Right cardiac atrium (tissue), 5 donors: ENCODE results near the gene CCR5AS.

Experiments
- ATAC-seq, 2 donors: fragments of 200-7000 bp; cut with Tn5 transposase; one replicate each; pipeline versions ENCODE4 v1.8.0 to v1.9.1; 2020; ENCODE audit warnings: moderate library complexity in 2 of 2, mild to moderate bottlenecking in 1 of 2
- DNase-seq, 3 donors: peaks; one replicate each; pipeline ENCODE4 v3.0.0-alpha.2; 2020
- H3K27ac ChIP-seq: one replicate; pipeline ENCODE4 v1.5.1; 2013; ENCODE audit warnings: mild to moderate bottlenecking, low read length, control low read depth, moderate library complexity
- H3K27me3 ChIP-seq: one replicate; pipeline ENCODE4 v1.6.1; 2013; ENCODE audit not compliant: control insufficient read depth, insufficient read depth
- H3K4me1 ChIP-seq: one replicate; pipeline ENCODE4 v1.6.1; 2013; ENCODE audit warnings: low read length; ENCODE audit not compliant: control insufficient read depth, insufficient read depth
- H3K4me3 ChIP-seq: one replicate; pipeline ENCODE4 v1.5.1; 2013; ENCODE audit warnings: low read length, control low read depth
- H3K9me3 ChIP-seq: one replicate; pipeline ENCODE4 v1.6.1; 2013; ENCODE audit warnings: low read length; ENCODE audit not compliant: control insufficient read depth
- WGBS: extraction: QIAGEN DNeasy Blood & Tissue Kit; methylation state at CpG from one replicate; pipeline ENCODE4 v1.1.7; 2013; 5-methylcytosine and 5-hydroxymethylcytosine counted together
- intact Hi-C, 4 donors: fragments of 100-400 bp; cut with DNase I; formaldehyde crosslinking; loops; one replicate each; pipeline versions ENCODE4 v1.11.0 to v1.14.0; 2022 to 2023
- donor health status: healthy with polysubstance abuse.
- donor health status: DM: no; HTN: yes; CAD: no.
- donor health status: DM: no; HTN: no; CAD: no.
- donor health status: DM: no; HTN: yes; CAD: no; lungs with severe emphysema.
- donor health status: DM: yes; HTN: yes; CAD: no.

Gene CCR5AS

DNA sequence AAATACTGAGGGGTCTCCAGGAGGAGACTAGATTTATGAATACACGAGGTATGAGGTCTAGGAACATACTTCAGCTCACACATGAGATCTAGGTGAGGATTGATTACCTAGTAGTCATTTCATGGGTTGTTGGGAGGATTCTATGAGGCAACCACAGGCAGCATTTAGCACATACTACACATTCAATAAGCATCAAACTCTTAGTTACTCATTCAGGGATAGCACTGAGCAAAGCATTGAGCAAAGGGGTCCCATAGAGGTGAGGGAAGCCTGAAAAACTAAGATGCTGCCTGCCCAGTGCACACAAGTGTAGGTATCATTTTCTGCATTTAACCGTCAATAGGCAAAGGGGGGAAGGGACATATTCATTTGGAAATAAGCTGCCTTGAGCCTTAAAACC, 31.6 kb downstream of the CCR5AS start:
- no peak for ATAC-seq
- H3K9me3 ChIP-seq: no peaks in the 10 kb centered on the region
- no peak overlapping the region for H3K27ac ChIP-seq
- H3K4me3 ChIP-seq: no peak overlapping the region
- no peaks in the 10 kb centered on the region for H3K4me1 ChIP-seq
- intact Hi-C loops: loop anchor here in 2 of 4 donors (10.0 kb wide), 2 partner anchors 290 to 440 kb away; no protein-coding TSS in a partner anchor
- WGBS: 75% methylated on average over 2 of the region's 2 CpGs
- no peak for DNase-seq
- H3K27me3 ChIP-seq: no peaks in the 10 kb centered on the region

DNA sequence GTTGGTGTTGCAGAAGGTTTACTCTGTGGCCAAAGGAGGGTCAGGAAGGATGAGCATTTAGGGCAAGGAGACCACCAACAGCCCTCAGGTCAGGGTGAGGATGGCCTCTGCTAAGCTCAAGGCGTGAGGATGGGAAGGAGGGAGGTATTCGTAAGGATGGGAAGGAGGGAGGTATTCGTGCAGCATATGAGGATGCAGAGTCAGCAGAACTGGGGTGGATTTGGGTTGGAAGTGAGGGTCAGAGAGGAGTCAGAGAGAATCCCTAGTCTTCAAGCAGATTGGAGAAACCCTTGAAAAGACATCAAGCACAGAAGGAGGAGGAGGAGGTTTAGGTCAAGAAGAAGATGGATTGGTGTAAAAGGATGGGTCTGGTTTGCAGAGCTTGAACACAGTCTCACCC, 32.1 kb downstream of the CCR5AS start:
- ATAC-seq: no peak
- 76% methylated on average over 3 of the region's 3 CpGs for WGBS
- H3K4me3 ChIP-seq: no peak overlapping the region
- no peaks in the 10 kb centered on the region for H3K4me1 ChIP-seq
- intact Hi-C loops: loop anchor here in 2 of 4 donors (10.0 kb wide), 2 partner anchors 290 to 440 kb away; no protein-coding TSS in a partner anchor
- H3K27me3 ChIP-seq: no peaks in the 10 kb centered on the region
- DNase-seq: no peak
- H3K27ac ChIP-seq: no peak overlapping the region
- H3K9me3 ChIP-seq: no peaks in the 10 kb centered on the region

GRCh38 chr3:46372492-46373359, 34.1 kb downstream of the CCR5AS start:
- H3K4me1 ChIP-seq: no peaks in the 10 kb centered on the region
- H3K4me3 ChIP-seq: no peak overlapping the region
- no peaks in the 10 kb centered on the region for H3K9me3 ChIP-seq
- intact Hi-C loops: loop anchor here in 2 of 4 donors (10.0 kb wide), 2 partner anchors 288 to 438 kb away; no protein-coding TSS in a partner anchor
- ATAC-seq (no peak), DNase-seq (no peak)
- no peak overlapping the region for H3K27ac ChIP-seq
- H3K27me3 ChIP-seq: no peaks in the 10 kb centered on the region
- 85% methylated on average over 9 of the region's 9 CpGs for WGBS

DNA sequence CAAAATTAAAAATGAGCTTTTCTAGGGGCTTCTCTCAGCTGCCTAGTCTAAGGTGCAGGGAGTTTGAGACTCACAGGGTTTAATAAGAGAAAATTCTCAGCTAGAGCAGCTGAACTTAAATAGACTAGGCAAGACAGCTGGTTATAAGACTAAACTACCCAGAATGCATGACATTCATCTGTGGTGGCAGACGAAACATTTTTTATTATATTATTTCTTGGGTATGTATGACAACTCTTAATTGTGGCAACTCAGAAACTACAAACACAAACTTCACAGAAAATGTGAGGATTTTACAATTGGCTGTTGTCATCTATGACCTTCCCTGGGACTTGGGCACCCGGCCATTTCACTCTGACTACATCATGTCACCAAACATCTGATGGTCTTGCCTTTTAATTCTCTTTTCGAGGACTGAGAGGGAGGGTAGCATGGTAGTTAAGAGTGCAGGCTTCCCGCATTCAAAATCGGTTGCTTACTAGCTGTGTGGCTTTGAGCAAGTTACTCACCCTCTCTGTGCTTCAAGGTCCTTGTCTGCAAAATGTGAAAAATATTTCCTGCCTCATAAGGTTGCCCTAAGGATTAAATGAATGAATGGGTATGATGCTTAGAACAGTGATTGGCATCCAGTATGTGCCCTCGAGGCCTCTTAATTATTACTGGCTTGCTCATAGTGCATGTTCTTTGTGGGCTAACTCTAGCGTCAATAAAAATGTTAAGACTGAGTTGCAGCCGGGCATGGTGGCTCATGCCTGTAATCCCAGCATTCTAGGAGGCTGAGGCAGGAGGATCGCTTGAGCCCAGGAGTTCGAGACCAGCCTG, 35.1 kb downstream of the CCR5AS start:
- H3K9me3 ChIP-seq: no peaks in the 10 kb centered on the region
- 74% methylated on average over 10 of the region's 10 CpGs for WGBS
- no peaks in the 10 kb centered on the region for H3K4me1 ChIP-seq
- no peak overlapping the region for H3K27ac ChIP-seq
- DNase-seq (no peak), ATAC-seq (no peak)
- intact Hi-C loops: loop anchor here in 2 of 4 donors (10.0 kb wide), 2 partner anchors 287 to 437 kb away; no protein-coding TSS in a partner anchor
- H3K4me3 ChIP-seq: no peak overlapping the region
- no peaks in the 10 kb centered on the region for H3K27me3 ChIP-seq

- Histone ChIP-seq H3K4me3 (no peak within 1 kb of the TSS), H3K4me1 (no peaks in the 10 kb centered on the region), H3K9me3 (no peaks in the 10 kb centered on the region), H3K27ac (no peak within 1 kb of the TSS), H3K27me3 (no peaks in the 10 kb centered on the region)
- intact Hi-C loops: loop anchor here in 2 of 4 donors (10.0 kb wide), 2 partner anchors 286 to 436 kb away; no protein-coding TSS in a partner anchor
- DNase-seq (no peak), ATAC-seq (no peak)
- 43% methylated on average over 5 of the region's 5 CpGs for WGBS
Observed at GRCh38 chr3:46370839-46371518, 35.9 kb downstream of the CCR5AS start, which contains the start of gene CCR5. TSS of gene CCR5 (plus strand) at chr3:46370946. CDS start at chr3:46372903, 1,957 bp downstream.

DNA sequence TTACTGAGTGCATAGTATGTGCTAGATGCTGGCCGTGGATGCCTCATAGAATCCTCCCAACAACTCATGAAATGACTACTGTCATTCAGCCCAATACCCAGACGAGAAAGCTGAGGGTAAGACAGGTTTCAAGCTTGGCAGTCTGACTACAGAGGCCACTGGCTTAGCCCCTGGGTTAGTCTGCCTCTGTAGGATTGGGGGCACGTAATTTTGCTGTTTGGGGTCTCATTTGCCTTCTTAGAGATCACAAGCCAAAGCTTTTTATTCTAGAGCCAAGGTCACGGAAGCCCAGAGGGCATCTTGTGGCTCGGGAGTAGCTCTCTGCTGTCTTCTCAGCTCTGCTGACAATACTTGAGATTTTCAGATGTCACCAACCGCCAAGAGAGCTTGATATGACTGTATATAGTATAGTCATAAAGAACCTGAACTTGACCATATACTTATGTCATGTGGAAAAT, 37.2 kb downstream of the CCR5AS start:
- intact Hi-C loops: loop anchor here in 3 of 4 donors (10.0 kb wide), 3 partner anchors 95 to 435 kb away; no protein-coding TSS in a partner anchor

GRCh38 chr3:46369151-46369550, 37.7 kb downstream of the CCR5AS start:
- DNase-seq (no peak), ATAC-seq (no peak)
- intact Hi-C loops: loop anchor here in 1 of 4 donors (10.0 kb wide), 1 partner anchor 94 kb away; no protein-coding TSS in a partner anchor
- H3K4me1 ChIP-seq: no peaks in the 10 kb centered on the region
- H3K4me3 ChIP-seq: no peak overlapping the region
- 90% methylated on average over 4 of the region's 4 CpGs for WGBS
- no peak overlapping the region for H3K27ac ChIP-seq
- no peaks in the 10 kb centered on the region for H3K27me3 ChIP-seq
- no peaks in the 10 kb centered on the region for H3K9me3 ChIP-seq

More for the DNA sequence above, 37.2 kb downstream of the CCR5AS start:
- Histone ChIP-seq H3K27me3 (no peaks in the 10 kb centered on the region), H3K4me1 (no peaks in the 10 kb centered on the region), H3K4me3 (no peak overlapping the region), H3K9me3 (no peaks in the 10 kb centered on the region), H3K27ac (no peak overlapping the region)
- ATAC-seq: no peak
- no peak for DNase-seq
- WGBS: 72% methylated on average over 6 of the region's 6 CpGs

DNA sequence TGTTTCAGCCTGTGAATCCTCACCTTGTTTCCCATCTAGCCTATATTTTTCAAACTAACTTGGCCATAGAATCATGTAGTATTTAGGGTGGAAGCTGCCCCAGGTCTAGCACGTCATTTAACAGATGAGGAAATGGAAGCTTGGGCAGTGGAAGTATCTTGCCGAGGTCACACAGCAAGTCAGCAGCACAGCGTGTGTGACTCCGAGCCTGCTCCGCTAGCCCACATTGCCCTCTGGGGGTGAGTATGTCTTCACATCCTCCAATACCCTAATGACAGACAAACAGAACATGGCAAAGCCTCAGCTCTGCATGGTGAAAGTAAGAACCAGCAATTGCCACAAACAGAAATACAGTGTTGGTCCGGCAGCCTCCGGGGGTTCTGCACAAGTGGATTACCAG, 38.3 kb downstream of the CCR5AS start:
- H3K27ac ChIP-seq: no peak overlapping the region
- H3K9me3 ChIP-seq: no peaks in the 10 kb centered on the region
- no peaks in the 10 kb centered on the region for H3K27me3 ChIP-seq
- intact Hi-C loops: loop anchor here in 1 of 4 donors (10.0 kb wide), 1 partner anchor 94 kb away; no protein-coding TSS in a partner anchor
- DNase-seq (peak; percentile 58 to 79 (median 75)), ATAC-seq (peak; percentile 78 to 80)
- 60% methylated on average over 7 of the region's 7 CpGs for WGBS
- no peak overlapping the region for H3K4me3 ChIP-seq
- no peaks in the 10 kb centered on the region for H3K4me1 ChIP-seq

DNA sequence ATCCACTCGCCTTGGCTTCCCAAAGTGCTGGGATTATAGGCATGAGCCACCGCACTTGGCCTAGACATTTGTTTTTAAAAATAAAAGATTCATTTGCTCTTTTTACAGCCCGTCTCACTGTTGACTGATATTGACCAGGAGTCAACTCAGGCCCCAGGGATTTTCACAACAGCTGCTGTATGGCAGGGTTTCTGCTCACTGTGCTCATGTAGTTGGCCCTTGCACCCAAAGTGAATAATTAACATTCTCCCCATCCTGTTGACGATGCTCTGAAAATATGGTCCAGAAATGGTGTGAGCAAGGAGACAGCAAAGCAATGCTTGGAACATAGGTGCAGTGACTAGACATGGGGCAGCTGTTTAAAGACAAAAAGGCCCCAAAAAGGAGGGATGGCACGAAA, 39.1 kb downstream of the CCR5AS start:
- peak in 1 of 3 donors; percentile 25 for DNase-seq
- H3K4me1 ChIP-seq: no peaks in the 10 kb centered on the region
- no peaks in the 10 kb centered on the region for H3K27me3 ChIP-seq
- no peak overlapping the region for H3K4me3 ChIP-seq
- ATAC-seq: peak; percentile 22 to 35
- H3K27ac ChIP-seq: no peak overlapping the region
- no peaks in the 10 kb centered on the region for H3K9me3 ChIP-seq
- 69% methylated on average over 5 of the region's 5 CpGs for WGBS
- intact Hi-C loops: loop anchor here in 1 of 4 donors (10.0 kb wide), 1 partner anchor 93 kb away; no protein-coding TSS in a partner anchor
